Glutamatergic neuron (in vitro differentiated cells): ENCODE data around the gene SELENOO. TPM values are rescaled to one million over a fixed set of nuclear protein-coding genes. Genes with fewer than 3 reads are reported as not detected.
A peak's percentile ranks its signal among the peaks of the same experiment; 100 is the strongest.

Experiments
- DNase-seq: peaks from one replicate; pipeline ENCODE4 v3.0.0; 2022
- H3K27ac Mint-ChIP-seq: one replicate; pipeline ENCODE4 v1.8.0; 2020; ENCODE audit warnings: mild to moderate bottlenecking, mixed read lengths, inconsistent platforms; ENCODE audit not compliant: unreplicated experiment
- H3K27me3 Mint-ChIP-seq: one replicate; pipeline ENCODE4 v1.8.0; 2020; ENCODE audit warnings: mild to moderate bottlenecking, moderate library complexity, mixed read lengths, inconsistent platforms; ENCODE audit not compliant: unreplicated experiment
- H3K36me3 Mint-ChIP-seq: one replicate; pipeline ENCODE4 v1.8.0; 2020; ENCODE audit warnings: mild to moderate bottlenecking, mixed read lengths, inconsistent platforms; ENCODE audit not compliant: unreplicated experiment
- H3K4me1 Mint-ChIP-seq: one replicate; pipeline ENCODE4 v1.8.0; 2020; ENCODE audit warnings: mild to moderate bottlenecking, low read depth, mixed read lengths, inconsistent platforms; ENCODE audit not compliant: unreplicated experiment
- H3K4me3 Mint-ChIP-seq: one replicate; pipeline ENCODE4 v1.8.0; 2020; ENCODE audit warnings: mild to moderate bottlenecking, mixed read lengths, inconsistent platforms; ENCODE audit not compliant: unreplicated experiment
- H3K9me3 Mint-ChIP-seq: one replicate; pipeline ENCODE4 v1.8.0; 2020; ENCODE audit warnings: mild to moderate bottlenecking, moderate library complexity, mixed read lengths, inconsistent platforms; ENCODE audit not compliant: unreplicated experiment
- CTCF ChIP-seq: fragments of 200-600 bp; sonication (generic); IDR thresholded peaks from one replicate; pipeline ENCODE4 v1.5.0; 2021; ENCODE audit not compliant: partially characterized antibody, unreplicated experiment
- total RNA-seq: library from RNA; stranded (reverse); fragmentation: NEBNext Ultra II Directional; extraction: Animal tissue kit (Norgen Biotek cat#: 25700); gene quantifications from one replicate; pipeline ENCODE4 v1.2.1, GENCODE V29; 2021; ENCODE audit not compliant: unreplicated experiment

SELENOO gene
- total RNA-seq, 1 donor from 2014 or later: 23.9 TPM

GRCh38 chr22:50218996-50219727 is 18.4 kb downstream of the SELENOO start:
- H3K27me3 Mint-ChIP-seq: peaks cover 15% of the 10 kb centered on the region
- no peak for TF ChIP-seq CTCF
- no peak overlapping the region for H3K27ac Mint-ChIP-seq
- DNase-seq: no peak
- H3K4me3 Mint-ChIP-seq: no peak overlapping the region
- H3K36me3 Mint-ChIP-seq: peaks cover 4% of the 10 kb centered on the region
- H3K4me1 Mint-ChIP-seq: no peaks in the 10 kb centered on the region
- H3K9me3 Mint-ChIP-seq: peaks cover 14% of the 10 kb centered on the region

- H3K27ac Mint-ChIP-seq: no peak overlapping the region
- no peak overlapping the region for H3K4me3 Mint-ChIP-seq
- TF ChIP-seq CTCF: no peak
- no peak for DNase-seq
- H3K27me3 Mint-ChIP-seq: peaks cover 12% of the 10 kb centered on the region
- peaks cover 18% of the 10 kb centered on the region for H3K9me3 Mint-ChIP-seq
- H3K4me1 Mint-ChIP-seq: no peaks in the 10 kb centered on the region
- no peaks in the 10 kb centered on the region for H3K36me3 Mint-ChIP-seq
Measured at GRCh38 chr22:50219800-50220602, 19.2 kb downstream of the SELENOO start.

- Mint-ChIP-seq H3K36me3 (no peaks in the 10 kb centered on the region), H3K27me3 (peaks cover 10% of the 10 kb centered on the region), H3K27ac (no peak overlapping the region), H3K4me1 (no peaks in the 10 kb centered on the region), H3K9me3 (peaks cover 18% of the 10 kb centered on the region), H3K4me3 (no peak overlapping the region)
- no peak for TF ChIP-seq CTCF
- DNase-seq: no peak
Measured at GRCh38 chr22:50220603-50221409, 20.0 kb downstream of the SELENOO start.

GRCh38 chr22:50221410-50222300 is 20.8 kb downstream of the SELENOO start:
- no peaks in the 10 kb centered on the region for H3K36me3 Mint-ChIP-seq

More at GRCh38 chr22:50221410-50222300, 20.8 kb downstream of the SELENOO start:
- Mint-ChIP-seq H3K27ac (no peak overlapping the region), H3K4me1 (no peaks in the 10 kb centered on the region), H3K4me3 (no peak overlapping the region), H3K27me3 (peaks cover 10% of the 10 kb centered on the region), H3K9me3 (peaks cover 17% of the 10 kb centered on the region)
- no peak for TF ChIP-seq CTCF
- peak; percentile 18 for DNase-seq
